ENCODE measurements around the gene CAPN14. TPM values are rescaled to one million over a fixed set of nuclear protein-coding genes. Genes with fewer than 3 reads are reported as not detected.

The CAPN14 gene, protein sequence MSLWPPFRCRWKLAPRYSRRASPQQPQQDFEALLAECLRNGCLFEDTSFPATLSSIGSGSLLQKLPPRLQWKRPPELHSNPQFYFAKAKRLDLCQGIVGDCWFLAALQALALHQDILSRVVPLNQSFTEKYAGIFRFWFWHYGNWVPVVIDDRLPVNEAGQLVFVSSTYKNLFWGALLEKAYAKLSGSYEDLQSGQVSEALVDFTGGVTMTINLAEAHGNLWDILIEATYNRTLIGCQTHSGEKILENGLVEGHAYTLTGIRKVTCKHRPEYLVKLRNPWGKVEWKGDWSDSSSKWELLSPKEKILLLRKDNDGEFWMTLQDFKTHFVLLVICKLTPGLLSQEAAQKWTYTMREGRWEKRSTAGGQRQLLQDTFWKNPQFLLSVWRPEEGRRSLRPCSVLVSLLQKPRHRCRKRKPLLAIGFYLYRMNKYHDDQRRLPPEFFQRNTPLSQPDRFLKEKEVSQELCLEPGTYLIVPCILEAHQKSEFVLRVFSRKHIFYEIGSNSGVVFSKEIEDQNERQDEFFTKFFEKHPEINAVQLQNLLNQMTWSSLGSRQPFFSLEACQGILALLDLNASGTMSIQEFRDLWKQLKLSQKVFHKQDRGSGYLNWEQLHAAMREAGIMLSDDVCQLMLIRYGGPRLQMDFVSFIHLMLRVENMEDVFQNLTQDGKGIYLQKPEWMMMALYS
- total RNA-seq = under 1 TPM; 0.16 to 0.22 TPM

DNA sequence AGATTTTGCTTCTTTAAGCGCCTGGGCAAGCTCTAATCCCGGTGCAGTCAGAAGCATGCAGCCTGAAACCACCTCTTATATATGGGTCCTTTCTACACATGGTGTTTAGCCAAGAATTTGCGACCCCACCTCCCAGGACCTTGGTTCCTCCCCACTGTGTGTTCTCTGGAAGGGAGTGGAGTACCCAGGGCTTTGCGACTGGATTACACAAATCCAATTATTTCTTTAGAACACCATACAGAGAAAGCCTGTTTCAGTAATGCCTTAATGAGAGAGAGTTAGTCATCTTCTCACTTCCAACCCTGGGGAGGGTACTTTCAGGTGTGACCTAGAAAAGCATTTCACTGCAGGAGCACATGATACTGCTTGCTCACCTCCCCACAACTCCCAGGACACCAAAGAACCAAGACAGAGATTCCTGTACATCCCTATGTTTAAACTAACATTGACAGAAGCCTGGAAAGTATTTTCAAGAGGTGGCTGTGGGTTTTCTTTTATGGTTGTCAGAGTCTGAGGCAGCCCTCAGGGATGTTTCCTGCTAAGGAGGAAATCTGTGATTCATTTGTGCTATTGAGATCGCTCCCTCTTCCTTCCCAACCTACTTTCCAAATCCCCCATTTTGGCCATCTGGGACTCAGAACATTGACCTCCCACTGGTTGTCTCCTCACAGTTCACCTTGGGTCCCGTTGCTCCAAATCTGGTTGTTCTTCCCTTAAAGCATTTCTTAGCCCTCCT lies at the start of gene CAPN14:
CAPN14 (minus strand) TSS at position 51 of the 736 bp plus-strand sequence. CDS start 12,068 bp downstream, outside the sequence.
- Histone ChIP-seq H3K27me3 (no peaks in the 10 kb centered on the region), H3K4me1 (no peaks in the 10 kb centered on the region), H3K36me3 (no peaks in the 10 kb centered on the region), H3K27ac (no peak within 1 kb of the TSS), H3K4me3 (no peak within 1 kb of the TSS), H3K9me3 (no peaks in the 10 kb centered on the region)
- DNase-seq (ENCODE audit: low spot score) = no peak
- TF ChIP-seq CTCF (IDR thresholded peaks at IDR 0.05) = no peak

GRCh38 chr2:31266804-31267203 lies 49.5 kb upstream of the CAPN14 start:
- H3K4me3 ChIP-seq = no peak overlapping the region
- no peaks in the 10 kb centered on the region for H3K27me3 ChIP-seq
- no peak for DNase-seq (ENCODE audit: low spot score)
- no peaks in the 10 kb centered on the region for H3K9me3 ChIP-seq
- H3K27ac ChIP-seq = no peak overlapping the region
- H3K36me3 ChIP-seq = peaks cover 8% of the 10 kb centered on the region
- no peak for TF ChIP-seq CTCF (IDR thresholded peaks at IDR 0.05)
- peaks cover 0 to 23% of the 10 kb centered on the region in 2 donors for H3K4me1 ChIP-seq

DNA sequence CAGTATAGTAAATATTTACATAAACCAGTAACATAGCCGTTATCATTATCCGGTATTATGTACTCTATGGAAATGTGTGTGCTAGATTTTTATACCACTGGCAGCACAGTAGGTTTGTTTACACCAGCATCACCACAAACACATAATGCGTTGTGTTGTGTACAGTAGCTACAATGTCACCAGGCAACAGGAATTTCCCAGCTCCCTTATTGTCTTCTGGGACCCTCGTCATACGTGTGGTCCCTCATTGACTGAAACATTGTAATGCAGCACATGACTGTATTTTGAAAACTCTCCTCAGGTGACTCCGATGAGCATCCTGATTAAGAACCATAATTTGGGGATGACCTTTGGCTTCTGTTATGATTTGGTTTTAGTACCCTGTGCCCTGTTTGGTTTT lies 47.9 kb upstream of the CAPN14 start:
- Histone ChIP-seq H3K27me3 (no peaks in the 10 kb centered on the region), H3K9me3 (no peaks in the 10 kb centered on the region), H3K4me3 (no peak overlapping the region), H3K36me3 (peaks cover 20% of the 10 kb centered on the region), H3K4me1 (peaks cover 0 to 17% of the 10 kb centered on the region in 2 donors), H3K27ac (no peak overlapping the region)
- TF ChIP-seq CTCF (IDR thresholded peaks at IDR 0.05) = no peak
- no peak for DNase-seq (ENCODE audit: low spot score)

GRCh38 chr2:31263636-31264190 lies 46.4 kb upstream of the CAPN14 start:
- DNase-seq (ENCODE audit: low spot score) = no peak
- H3K27ac ChIP-seq = no peak overlapping the region
- peaks cover 20% of the 10 kb centered on the region for H3K36me3 ChIP-seq
- H3K9me3 ChIP-seq = no peaks in the 10 kb centered on the region
- H3K27me3 ChIP-seq = no peaks in the 10 kb centered on the region
- H3K4me1 ChIP-seq = peaks cover 0 to 8% of the 10 kb centered on the region in 2 donors
- TF ChIP-seq CTCF (IDR thresholded peaks at IDR 0.05) = peak in 1 of 2 donors; percentile 43
- no peak overlapping the region for H3K4me3 ChIP-seq

- no peak for DNase-seq (ENCODE audit: low spot score)
- Histone ChIP-seq H3K36me3 (peaks cover 14% of the 10 kb centered on the region), H3K4me3 (no peak overlapping the region)
These were observed 43.6 kb upstream of the CAPN14 start for GRCh38 chr2:31260870-31261269.

More at GRCh38 chr2:31260870-31261269, 43.6 kb upstream of the CAPN14 start:
- Histone ChIP-seq H3K9me3 (no peaks in the 10 kb centered on the region), H3K27me3 (no peaks in the 10 kb centered on the region), H3K4me1 (peaks cover 0 to 16% of the 10 kb centered on the region in 2 donors), H3K27ac (no peak overlapping the region)
- no peak for TF ChIP-seq CTCF (IDR thresholded peaks at IDR 0.05)
